Hematopoietic multipotent progenitor cell (in vitro differentiated cells): ENCODE results near the gene AGRP. TPM values are rescaled to one million over a fixed set of nuclear protein-coding genes. Genes with fewer than 3 reads are reported as not detected.
"Not testable (repeated sequence)": the region's sequence is repeated elsewhere in the genome, so short reads cannot be mapped to it uniquely, and the experiment has no call there.

Source experiments
- DNase-seq, 3 donors: peaks; one replicate each; pipeline ENCODE4 v3.0.0-alpha.2; 2011 to 2015; ENCODE audit warnings: low read depth in 2 of 3, low spot score in 2 of 3
- total RNA-seq: library from RNA; depleted of rRNA; stranded (reverse); fragments of >200 nt; gene quantifications from one replicate; pipeline ENCODE4 v1.2.3, GENCODE V29; 2012

The AGRP gene
- total RNA-seq, 1 donor: not detected

GRCh38 chr16:67504031-67505021, 21.0 kb upstream of the AGRP start:
- no peak for DNase-seq

- no peak for DNase-seq
Measured at GRCh38 chr16:67499106-67499505, 15.8 kb upstream of the AGRP start.

GRCh38 chr16:67490335-67491096, 7.2 kb upstream of the AGRP start:
- no peak for DNase-seq

- DNase-seq: no peak
Measured at GRCh38 chr16:67489401-67490083, 6.2 kb upstream of the AGRP start.

- not testable (repeated sequence) for DNase-seq
Measured at GRCh38 chr16:67487561-67487960, 4.2 kb upstream of the AGRP start.

- no peak for DNase-seq
Measured at GRCh38 chr16:67486805-67487204, 3.5 kb upstream of the AGRP start.

- no peak for DNase-seq
Measured at GRCh38 chr16:67483731-67484525, 581 bp upstream of the AGRP start.

- no peak for DNase-seq
Measured at GRCh38 chr16:67482233-67482924, 968 bp downstream of the AGRP start.

GRCh38 chr16:67481561-67482232, 1.6 kb downstream of the AGRP start:
- peak in 1 of 3 donors; percentile 15 for DNase-seq

- DNase-seq: peak; percentile 98 to 99 (median 98)
Measured at GRCh38 chr16:67480833-67481560, 2.4 kb downstream of the AGRP start, which contains the start of gene ATP6V0D1. Gene ATP6V0D1, minus strand, starts transcription at chr16:67481157. Its CDS starts 71 bp downstream, at chr16:67481086.

- DNase-seq: no peak
Measured at GRCh38 chr16:67477960-67478554, 5.3 kb downstream of the AGRP start.

- no peak for DNase-seq
Measured at GRCh38 chr16:67474551-67475455, 8.5 kb downstream of the AGRP start.

- no peak for DNase-seq
Measured at GRCh38 chr16:67471758-67472384, 11.5 kb downstream of the AGRP start.

GRCh38 chr16:67470359-67470758, 13.0 kb downstream of the AGRP start:
- DNase-seq: no peak

- DNase-seq: no peak
Measured at GRCh38 chr16:67468731-67469130, 14.6 kb downstream of the AGRP start.

- no peak for DNase-seq
Measured at GRCh38 chr16:67466581-67466980, 16.8 kb downstream of the AGRP start.
